ENCODE measurements around the gene ADISSP.

Gene ADISSP

DNA sequence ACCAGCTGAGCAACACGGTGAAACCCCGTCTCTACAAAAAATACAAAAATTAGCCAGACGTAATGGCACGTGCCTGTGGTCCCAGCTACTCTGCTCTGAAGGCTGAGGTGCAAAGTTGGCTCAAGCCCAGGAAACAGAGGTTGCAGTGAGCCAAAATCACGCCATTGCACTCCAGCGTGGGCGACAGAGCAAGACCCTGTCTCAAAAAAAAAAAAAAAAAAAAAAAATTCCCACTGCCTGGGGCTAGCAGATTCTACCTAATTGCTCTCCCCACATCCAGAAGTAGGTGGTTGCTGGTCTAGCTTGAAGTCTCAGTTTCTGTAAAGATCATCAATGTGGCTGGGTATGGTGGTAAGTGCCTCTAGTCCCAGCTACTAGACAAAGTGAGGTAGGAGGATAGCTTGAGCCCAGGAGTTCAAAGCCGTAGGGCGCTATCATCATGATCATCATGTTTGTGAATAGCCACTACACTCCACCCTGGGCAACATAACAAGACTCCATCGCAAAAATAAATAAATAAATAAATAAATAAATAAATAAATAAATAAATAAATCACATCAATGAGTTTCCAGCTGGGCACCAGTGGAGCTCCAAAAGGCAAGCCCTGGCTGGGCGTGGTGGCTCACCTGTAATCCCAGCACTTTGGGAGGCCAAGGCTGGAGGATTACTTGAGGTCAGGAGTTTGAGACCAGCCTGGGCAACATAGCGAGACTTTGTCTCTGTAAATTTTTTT, 46.5 kb upstream of the ADISSP start (continued):
- TF ChIP-seq REPIN1 (tag by site-specific recombination; IDR thresholded peaks at IDR 0.05; ENCODE audit: low read depth) (no peak), ZBTB21 (tag by site-specific recombination; IDR thresholded peaks at IDR 0.05) (peak; percentile 53; the same call in 1 of the 2 replicates), ZNF404 (tag by site-specific recombination; IDR thresholded peaks at IDR 0.05) (peak; percentile 96), ZNF530 (tag by site-specific recombination; IDR thresholded peaks at IDR 0.05; ENCODE audit: low read depth) (0 out of 2 replicates have a peak, but pooled peaks have one; percentile 60), ZNF16 (tag by site-specific recombination; IDR thresholded peaks at IDR 0.05; ENCODE audit: low read depth) (no peak), ZNF701 (tag by site-specific recombination; IDR thresholded peaks at IDR 0.05) (no peak), ZNF202 (tag by site-specific recombination; IDR thresholded peaks at IDR 0.05; ENCODE audit: borderline replicate concordance) (peak; percentile 95; the same call in 1 of the 2 replicates), GLI4 (tag by site-specific recombination; IDR thresholded peaks at IDR 0.05) (no peak), ZNF350 (tag by site-specific recombination; IDR thresholded peaks at IDR 0.05) (no peak), ZNF555 (tag by site-specific recombination; conservative IDR thresholded peaks at IDR 0.05) (peak; percentile 96), KLF7 (tag by site-specific recombination; IDR thresholded peaks at IDR 0.05; ENCODE audit: borderline replicate concordance) (peak; percentile 52; the same call in 1 of the 2 replicates), ZNF292 (tag by site-specific recombination; IDR thresholded peaks at IDR 0.05; ENCODE audit: borderline replicate concordance, low read depth) (peak; percentile 81; the same call in 1 of the 2 replicates), OVOL3 (tag by site-specific recombination; IDR thresholded peaks at IDR 0.05) (peak; percentile 67; the same call in 1 of the 2 replicates), RBAK (tag by site-specific recombination; IDR thresholded peaks at IDR 0.05) (0 out of 2 replicates have a peak, but pooled peaks have one; percentile 44), ZNF660 (tag by site-specific recombination; IDR thresholded peaks at IDR 0.05) (no peak), ZNF140 (tag by site-specific recombination; IDR thresholded peaks at IDR 0.05) (peak; percentile 80), ZNF394 (tag by site-specific recombination; IDR thresholded peaks at IDR 0.05; ENCODE audit: borderline replicate concordance) (peak; percentile 98), KLF9 (tag by site-specific recombination; IDR thresholded peaks at IDR 0.05; ENCODE audit: low read depth) (no peak), ZNF623 (tag by site-specific recombination; IDR thresholded peaks at IDR 0.05) (peak; percentile 87), ZNF223 (tag by site-specific recombination; IDR thresholded peaks at IDR 0.05) (0 out of 2 replicates have a peak, but pooled peaks have one; percentile 62), ZBTB8A (tag by site-specific recombination; IDR thresholded peaks at IDR 0.05) (peak; percentile 84), SP2 (tag by site-specific recombination; IDR thresholded peaks at IDR 0.05) (no peak), ZNF610 (tag by site-specific recombination; IDR thresholded peaks at IDR 0.05; ENCODE audit: borderline replicate concordance) (no peak), MZF1 (tag by site-specific recombination; IDR thresholded peaks at IDR 0.05; ENCODE audit: borderline replicate concordance) (peak; percentile 47; the same call in 1 of the 2 replicates), ZNF529 (tag by site-specific recombination; IDR thresholded peaks at IDR 0.05; ENCODE audit: insufficient replicate concordance) (no peak)
- TF ChIP-seq, protein P1, sequence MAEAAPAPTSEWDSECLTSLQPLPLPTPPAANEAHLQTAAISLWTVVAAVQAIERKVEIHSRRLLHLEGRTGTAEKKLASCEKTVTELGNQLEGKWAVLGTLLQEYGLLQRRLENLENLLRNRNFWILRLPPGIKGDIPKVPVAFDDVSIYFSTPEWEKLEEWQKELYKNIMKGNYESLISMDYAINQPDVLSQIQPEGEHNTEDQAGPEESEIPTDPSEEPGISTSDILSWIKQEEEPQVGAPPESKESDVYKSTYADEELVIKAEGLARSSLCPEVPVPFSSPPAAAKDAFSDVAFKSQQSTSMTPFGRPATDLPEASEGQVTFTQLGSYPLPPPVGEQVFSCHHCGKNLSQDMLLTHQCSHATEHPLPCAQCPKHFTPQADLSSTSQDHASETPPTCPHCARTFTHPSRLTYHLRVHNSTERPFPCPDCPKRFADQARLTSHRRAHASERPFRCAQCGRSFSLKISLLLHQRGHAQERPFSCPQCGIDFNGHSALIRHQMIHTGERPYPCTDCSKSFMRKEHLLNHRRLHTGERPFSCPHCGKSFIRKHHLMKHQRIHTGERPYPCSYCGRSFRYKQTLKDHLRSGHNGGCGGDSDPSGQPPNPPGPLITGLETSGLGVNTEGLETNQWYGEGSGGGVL (tag by site-specific recombination; IDR thresholded peaks at IDR 0.05), result no peak
- TF ChIP-seq, protein P2, sequence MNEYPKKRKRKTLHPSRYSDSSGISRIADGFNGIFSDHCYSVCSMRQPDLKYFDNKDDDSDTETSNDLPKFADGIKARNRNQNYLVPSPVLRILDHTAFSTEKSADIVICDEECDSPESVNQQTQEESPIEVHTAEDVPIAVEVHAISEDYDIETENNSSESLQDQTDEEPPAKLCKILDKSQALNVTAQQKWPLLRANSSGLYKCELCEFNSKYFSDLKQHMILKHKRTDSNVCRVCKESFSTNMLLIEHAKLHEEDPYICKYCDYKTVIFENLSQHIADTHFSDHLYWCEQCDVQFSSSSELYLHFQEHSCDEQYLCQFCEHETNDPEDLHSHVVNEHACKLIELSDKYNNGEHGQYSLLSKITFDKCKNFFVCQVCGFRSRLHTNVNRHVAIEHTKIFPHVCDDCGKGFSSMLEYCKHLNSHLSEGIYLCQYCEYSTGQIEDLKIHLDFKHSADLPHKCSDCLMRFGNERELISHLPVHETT (tag by site-specific recombination; IDR thresholded peaks at IDR 0.05), result 0 out of 2 replicates have a peak, but pooled peaks have one; percentile 30
- TF ChIP-seq, protein P3, sequence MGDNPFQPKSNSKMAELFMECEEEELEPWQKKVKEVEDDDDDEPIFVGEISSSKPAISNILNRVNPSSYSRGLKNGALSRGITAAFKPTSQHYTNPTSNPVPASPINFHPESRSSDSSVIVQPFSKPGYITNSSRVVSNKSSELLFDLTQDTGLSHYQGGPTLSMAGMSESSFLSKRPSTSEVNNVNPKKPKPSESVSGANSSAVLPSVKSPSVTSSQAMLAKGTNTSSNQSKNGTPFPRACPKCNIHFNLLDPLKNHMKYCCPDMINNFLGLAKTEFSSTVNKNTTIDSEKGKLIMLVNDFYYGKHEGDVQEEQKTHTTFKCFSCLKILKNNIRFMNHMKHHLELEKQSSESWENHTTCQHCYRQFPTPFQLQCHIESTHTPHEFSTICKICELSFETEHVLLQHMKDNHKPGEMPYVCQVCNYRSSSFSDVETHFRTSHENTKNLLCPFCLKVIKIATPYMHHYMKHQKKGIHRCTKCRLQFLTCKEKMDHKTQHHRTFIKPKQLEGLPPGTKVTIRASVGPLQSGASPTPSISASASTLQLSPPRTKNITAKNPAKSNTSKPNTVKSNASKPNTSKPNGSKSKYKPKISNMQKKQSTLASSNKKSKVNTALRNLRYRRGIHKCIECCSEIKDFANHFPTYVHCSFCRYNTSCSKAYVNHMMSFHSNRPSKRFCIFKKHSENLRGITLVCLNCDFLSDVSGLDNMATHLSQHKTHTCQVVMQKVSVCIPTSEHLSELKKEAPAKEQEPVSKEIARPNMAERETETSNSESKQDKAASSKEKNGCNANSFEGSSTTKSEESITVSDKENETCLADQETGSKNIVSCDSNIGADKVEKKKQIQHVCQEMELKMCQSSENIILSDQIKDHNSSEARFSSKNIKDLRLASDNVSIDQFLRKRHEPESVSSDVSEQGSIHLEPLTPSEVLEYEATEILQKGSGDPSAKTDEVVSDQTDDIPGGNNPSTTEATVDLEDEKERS (tag by site-specific recombination; IDR thresholded peaks at IDR 0.05), result no peak
- TF ChIP-seq, protein P4, sequence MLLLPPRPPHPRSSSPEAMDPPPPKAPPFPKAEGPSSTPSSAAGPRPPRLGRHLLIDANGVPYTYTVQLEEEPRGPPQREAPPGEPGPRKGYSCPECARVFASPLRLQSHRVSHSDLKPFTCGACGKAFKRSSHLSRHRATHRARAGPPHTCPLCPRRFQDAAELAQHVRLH (tag by site-specific recombination; IDR thresholded peaks at IDR 0.05), result 0 out of 2 replicates have a peak, but pooled peaks have one; percentile 41
- TF ChIP-seq, protein P5, sequence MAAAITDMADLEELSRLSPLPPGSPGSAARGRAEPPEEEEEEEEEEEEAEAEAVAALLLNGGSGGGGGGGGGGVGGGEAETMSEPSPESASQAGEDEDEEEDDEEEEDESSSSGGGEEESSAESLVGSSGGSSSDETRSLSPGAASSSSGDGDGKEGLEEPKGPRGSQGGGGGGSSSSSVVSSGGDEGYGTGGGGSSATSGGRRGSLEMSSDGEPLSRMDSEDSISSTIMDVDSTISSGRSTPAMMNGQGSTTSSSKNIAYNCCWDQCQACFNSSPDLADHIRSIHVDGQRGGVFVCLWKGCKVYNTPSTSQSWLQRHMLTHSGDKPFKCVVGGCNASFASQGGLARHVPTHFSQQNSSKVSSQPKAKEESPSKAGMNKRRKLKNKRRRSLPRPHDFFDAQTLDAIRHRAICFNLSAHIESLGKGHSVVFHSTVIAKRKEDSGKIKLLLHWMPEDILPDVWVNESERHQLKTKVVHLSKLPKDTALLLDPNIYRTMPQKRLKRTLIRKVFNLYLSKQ (tag by site-specific recombination; IDR thresholded peaks at IDR 0.05; ENCODE audit: borderline replicate concordance), result no peak
